A549 (cell line): Measurements from ENCODE around the gene PGBD1. TPM values are rescaled to one million over a fixed set of nuclear protein-coding genes. Genes with fewer than 3 reads are reported as not detected.

Experiments
- ATAC-seq, 2 experiments: fragments of 200-7000 bp in 1 of 2; fragments of >200 bp in 1 of 2; cut with Nextera tagmentation in 1 of 2; cut with Tn5 transposase in 1 of 2; 3 replicates each; pipeline versions ENCODE4 v1.8.0 to v1.9.1; 2018 to 2020; ENCODE audit warnings: mild to moderate bottlenecking in 1 of 2, moderate library complexity in 1 of 2
- CTCF ChIA-PET: fragments of 300-600 bp; sonication (Branson Sonifier 250); formaldehyde crosslinking; extraction: SDS; loops from one replicate; lab custom pipeline; 2021; ENCODE audit warnings: antibody characterized with exemption, inconsistent platforms; lab: Yijun Ruan, JAX
- POLR2A ChIA-PET: fragments of 350-600 bp; formaldehyde crosslinking; extraction: SDS; loops from one replicate; lab custom pipeline; 2021; ENCODE audit warnings: antibody characterized with exemption, inconsistent platforms; lab: Yijun Ruan, JAX
- DNase-seq, 2 experiments: peaks; one replicate each; pipeline versions ENCODE4 v3.0.0 to v3.0.0-alpha.2; 2011 to 2016; ENCODE audit warnings: low read depth in 1 of 2, low spot score in 1 of 2
- FAIRE-seq: peaks from 2 replicates; lab custom pipeline; 2011; peaks lifted over from hg19 to GRCh38; lab: Jason Lieb, UNC
- H3K27ac ChIP-seq, 2 experiments: fragments of >200 bp; sonication (Bioruptor Twin); formaldehyde crosslinking; 3 replicates each; pipeline ENCODE4 v1.5.1; 2016 to 2017
- H3K4me1 ChIP-seq: fragments of >200 bp; sonication (Bioruptor Twin); formaldehyde crosslinking; 3 replicates; pipeline ENCODE4 v1.6.1; 2016
- H3K4me2 ChIP-seq: fragments of >200 bp; sonication (Bioruptor Twin); formaldehyde crosslinking; 3 replicates; pipeline ENCODE4 v1.6.1; 2016
- H3K4me3 ChIP-seq: fragments of >200 bp; sonication (Bioruptor Twin); formaldehyde crosslinking; 3 replicates; pipeline ENCODE4 v1.5.1; 2016
- H3K9me3 ChIP-seq: fragments of >200 bp; sonication (Bioruptor Twin); formaldehyde crosslinking; 3 replicates; pipeline ENCODE4 v1.6.1; 2016
- CBX2 ChIP-seq: fragments of 200-600 bp; sonication (generic); IDR thresholded peaks from 2 replicates; pipeline ENCODE4 v1.6.1; 2016; ENCODE audit warnings: low read depth, mild to moderate bottlenecking, borderline replicate concordance
- CBX8 ChIP-seq: fragments of 200-600 bp; sonication (generic); IDR thresholded peaks from 2 replicates; pipeline ENCODE4 v1.6.1; 2016
- CHD2 ChIP-seq: fragments of 150-350 bp; IDR thresholded peaks from 2 replicates; pipeline ENCODE4 v1.6.1; 2014; ENCODE audit warnings: low read length; ENCODE audit not compliant: partially characterized antibody
- FOSL2 ChIP-seq, 2 experiments: fragments of 450-650 bp in 1 of 2; fragments of >200 bp in 1 of 2; sonication (Bioruptor Twin) in 1 of 2; formaldehyde crosslinking; IDR thresholded peaks; 2 replicates each; pipeline versions ENCODE4 v1.5.0 to v1.6.1; 2016 to 2020; ENCODE audit warnings: mild to moderate bottlenecking in 1 of 2, moderate library complexity in 1 of 2
- GATA3 ChIP-seq: IDR thresholded peaks from 2 replicates; pipeline ENCODE4 v1.6.1; 2012; ENCODE audit warnings: borderline replicate concordance
- HOXB5 ChIP-seq: fragments of 250-450 bp; sonication (Bioruptor Pico); IDR thresholded peaks from 2 replicates; pipeline ENCODE4 v1.5.0; 2020; ENCODE audit warnings: mild to moderate bottlenecking, moderate library complexity
- JUN ChIP-seq, 2 experiments: fragments of >200 bp; sonication (Bioruptor Twin); formaldehyde crosslinking; IDR thresholded peaks; 2 replicates in 1 of 2; 3 replicates in 1 of 2; pipeline ENCODE4 v1.6.1; 2016 to 2017
- JUNB ChIP-seq: fragments of >200 bp; sonication (Bioruptor Twin); formaldehyde crosslinking; IDR thresholded peaks from 2 replicates; pipeline ENCODE4 v1.6.1; 2016
- KDM5A ChIP-seq: fragments of 200-600 bp; sonication (generic); IDR thresholded peaks from 2 replicates; pipeline ENCODE4 v1.6.1; 2016; ENCODE audit warnings: antibody characterized with exemption, mild to moderate bottlenecking
- MAFK ChIP-seq: fragments of 450-650 bp; IDR thresholded peaks from 2 replicates; pipeline ENCODE4 v1.6.1; 2014; ENCODE audit not compliant: partially characterized antibody
- NFE2L2 ChIP-seq: fragments of 150-350 bp; conservative IDR thresholded peaks from 2 replicates; pipeline ENCODE4 v1.6.1; 2014; ENCODE audit warnings: low read length
- NPAS2 ChIP-seq: fragments of 250-450 bp; sonication (Bioruptor Pico); IDR thresholded peaks from 2 replicates; pipeline ENCODE4 v1.8.0; 2022; ENCODE audit warnings: mild to moderate bottlenecking, moderate library complexity, borderline replicate concordance
- NR3C1 ChIP-seq: fragments of >200 bp; sonication (Bioruptor Twin); formaldehyde crosslinking; IDR thresholded peaks from 3 replicates; pipeline ENCODE4 v1.6.1; 2017
- RCOR1 ChIP-seq: fragments of 150-350 bp; IDR thresholded peaks from 2 replicates; pipeline ENCODE4 v1.6.1; 2014; ENCODE audit warnings: antibody characterized with exemption, low read length, low read depth
- RFX5 ChIP-seq: fragments of 450-650 bp; IDR thresholded peaks from 2 replicates; pipeline ENCODE4 v1.7.1; 2014; ENCODE audit warnings: antibody characterized with exemption, mild to moderate bottlenecking, moderate library complexity
- SREBF2 ChIP-seq: fragments of 450-650 bp; IDR thresholded peaks from 2 replicates; pipeline ENCODE4 v1.6.1; 2014; ENCODE audit warnings: mild to moderate bottlenecking, moderate library complexity
- TP53 ChIP-seq: fragments of 250-450 bp; sonication (Bioruptor Pico); IDR thresholded peaks from 2 replicates; pipeline ENCODE4 v1.5.0; 2021; ENCODE audit warnings: mild to moderate bottlenecking, moderate library complexity
- WGBS: methylation state at CpG from one replicate; pipeline ENCODE4 v1.1.6; 2017; ENCODE audit errors: missing lambda C conversion rate; 5-methylcytosine and 5-hydroxymethylcytosine counted together
- polyA plus RNA-seq, 4 experiments: library from polyadenylated mRNA; depleted of rRNA in 3 of 4; stranded (reverse); fragments of >200 nt; fragmentation: RNase III in 1 of 4; extraction: RNeasy Plus Mini Kit Qiagen cat#74134 plus additional on column Dnase treatment in 1 of 4; gene quantifications; 2 replicates in 3 of 4; 3 replicates in 1 of 4; pipeline ENCODE4 v1.2.3, GENCODE V29; 2011 to 2017
- TF ChIP-seq, protein P1 (sequence below): fragments of >200 bp; sonication (Bioruptor Twin); formaldehyde crosslinking; IDR thresholded peaks from 3 replicates; pipeline ENCODE4 v1.6.1; 2016
- TF ChIP-seq, protein P2 (sequence below): fragments of 250-450 bp; sonication (Bioruptor Pico); IDR thresholded peaks from 2 replicates; pipeline ENCODE4 v1.5.0; 2020; ENCODE audit warnings: low read depth, mild to moderate bottlenecking, moderate library complexity
- TF ChIP-seq, protein P3 (sequence below): fragments of 250-450 bp; sonication (Bioruptor Pico); IDR thresholded peaks from 2 replicates; pipeline ENCODE4 v1.5.0; 2021; ENCODE audit warnings: mild to moderate bottlenecking, moderate library complexity, borderline replicate concordance
- TF ChIP-seq, protein P4 (sequence below): fragments of 150-350 bp; IDR thresholded peaks from 2 replicates; pipeline ENCODE4 v1.6.1; 2014; ENCODE audit warnings: low read depth, mild to moderate bottlenecking, low read length
- TF ChIP-seq, protein P5 (sequence below): IDR thresholded peaks from 2 replicates; pipeline ENCODE4 v1.6.1; 2012; ENCODE audit warnings: low read depth, borderline replicate concordance
- TF ChIP-seq, protein P6 (sequence below): fragments of 450-650 bp; IDR thresholded peaks from 2 replicates; pipeline ENCODE4 v1.6.1; 2014; ENCODE audit warnings: antibody characterized with exemption

Gene PGBD1
- polyA plus RNA-seq, 2 of the 4 experiments (the other 2 are of a cell fraction) = 4.1 to 7.0 TPM

DNA sequence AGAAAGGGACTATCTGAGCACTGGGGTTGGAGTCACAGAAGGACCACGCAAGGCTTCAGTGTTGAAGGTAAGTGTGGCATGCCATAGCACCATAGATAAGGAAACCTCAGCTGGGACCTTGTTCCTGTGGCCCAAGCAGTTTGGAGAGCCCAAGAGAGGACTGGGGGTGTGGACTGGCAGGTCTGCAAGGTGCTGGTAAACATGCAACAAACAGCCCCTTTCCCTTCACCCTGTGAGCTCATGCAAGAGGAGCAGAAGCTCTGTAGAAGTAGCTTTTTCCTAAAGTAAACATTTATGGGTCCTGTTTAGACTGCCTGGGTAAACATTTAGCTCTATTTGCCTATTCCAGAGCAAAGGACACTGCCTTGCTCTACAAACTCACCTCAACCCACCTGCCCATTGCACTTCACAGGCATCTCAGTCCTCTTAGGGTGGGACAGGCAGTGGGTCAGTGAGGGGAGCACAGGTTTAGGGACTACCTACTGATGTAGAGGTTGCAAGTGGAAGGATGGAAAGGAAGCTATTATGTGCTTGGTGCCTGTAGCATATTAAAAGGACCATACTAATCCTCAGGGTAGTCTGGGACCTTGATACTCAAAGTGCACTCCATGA lies 42.5 kb downstream of the PGBD1 start:
- CTCF ChIA-PET = interaction anchor here (1.4 kb wide), 1 partner anchor 32 kb away, joined by 5 read pairs; no protein-coding TSS in a partner anchor
- H3K4me3 ChIP-seq = no peak overlapping the region
- H3K4me2 ChIP-seq = no peak overlapping the region
- H3K4me1 ChIP-seq = no peaks in the 10 kb centered on the region
- H3K9me3 ChIP-seq = peaks cover 31% of the 10 kb centered on the region
- ATAC-seq (no peak), DNase-seq (no peak), FAIRE-seq (no peak)
- POLR2A ChIA-PET = no interaction called here
- H3K27ac ChIP-seq = no peak overlapping the region
- 92% methylated on average over 1 of the region's 1 CpG for WGBS
- TF ChIP-seq RFX5 (no peak), GATA3 (no peak), RCOR1 (no peak)
- TF ChIP-seq, protein P1, sequence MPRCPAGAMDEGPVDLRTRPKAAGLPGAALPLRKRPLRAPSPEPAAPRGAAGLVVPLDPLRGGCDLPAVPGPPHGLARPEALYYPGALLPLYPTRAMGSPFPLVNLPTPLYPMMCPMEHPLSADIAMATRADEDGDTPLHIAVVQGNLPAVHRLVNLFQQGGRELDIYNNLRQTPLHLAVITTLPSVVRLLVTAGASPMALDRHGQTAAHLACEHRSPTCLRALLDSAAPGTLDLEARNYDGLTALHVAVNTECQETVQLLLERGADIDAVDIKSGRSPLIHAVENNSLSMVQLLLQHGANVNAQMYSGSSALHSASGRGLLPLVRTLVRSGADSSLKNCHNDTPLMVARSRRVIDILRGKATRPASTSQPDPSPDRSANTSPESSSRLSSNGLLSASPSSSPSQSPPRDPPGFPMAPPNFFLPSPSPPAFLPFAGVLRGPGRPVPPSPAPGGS = no peak
- TF ChIP-seq, protein P2, sequence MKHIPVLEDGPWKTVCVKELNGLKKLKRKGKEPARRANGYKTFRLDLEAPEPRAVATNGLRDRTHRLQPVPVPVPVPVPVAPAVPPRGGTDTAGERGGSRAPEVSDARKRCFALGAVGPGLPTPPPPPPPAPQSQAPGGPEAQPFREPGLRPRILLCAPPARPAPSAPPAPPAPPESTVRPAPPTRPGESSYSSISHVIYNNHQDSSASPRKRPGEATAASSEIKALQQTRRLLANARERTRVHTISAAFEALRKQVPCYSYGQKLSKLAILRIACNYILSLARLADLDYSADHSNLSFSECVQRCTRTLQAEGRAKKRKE = no peak

DNA sequence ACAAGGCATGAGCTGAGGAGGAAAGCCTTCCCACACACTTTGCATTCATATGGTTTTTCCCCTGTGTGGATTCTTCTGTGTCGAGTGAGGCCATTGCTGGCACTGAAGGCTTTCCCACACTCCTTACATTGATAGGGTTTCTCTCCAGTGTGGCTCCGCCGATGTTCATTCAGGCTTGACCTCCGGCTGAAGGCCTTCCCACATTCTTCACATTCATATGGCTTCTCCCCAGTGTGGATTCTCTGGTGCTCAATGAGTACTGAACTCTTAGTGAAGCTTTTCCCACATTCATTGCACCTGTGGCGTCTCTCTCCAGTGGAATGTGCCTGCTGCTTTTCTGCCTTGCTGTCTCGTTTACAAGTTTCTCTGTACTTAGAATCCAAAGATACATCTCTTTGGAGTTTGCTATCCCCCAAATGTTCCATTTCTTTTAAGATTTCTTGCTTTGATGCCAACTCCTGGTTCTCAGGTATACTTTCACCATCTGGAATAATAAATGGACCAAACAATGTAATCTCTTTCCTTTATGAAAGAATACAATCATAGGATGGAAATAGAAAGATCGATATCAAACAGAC lies 45.1 kb downstream of the PGBD1 start:
- Histone ChIP-seq H3K27ac (no peak overlapping the region), H3K4me3 (no peak overlapping the region), H3K4me2 (no peak overlapping the region)
- WGBS = 75% methylated on average over 7 of the region's 7 CpGs
- DNase-seq = no peak
- no peak for FAIRE-seq
- ChIA-PET POLR2A (no interaction called here), CTCF (no interaction called here)
- ATAC-seq = no peak
- TF ChIP-seq NPAS2 (CRISPR knock-in tag) (no peak), CBX8 (no peak), JUN (IDR thresholded peaks at IDR 0.05) (no peak), NFE2L2 (no peak), NR3C1 (no peak), SREBF2 (no peak), TP53 (CRISPR knock-in tag) (no peak), FOSL2 (IDR thresholded peaks at IDR 0.05) (no peak), FOSL2 (CRISPR knock-in tag; IDR thresholded peaks at IDR 0.05) (no peak), MAFK (no peak), KDM5A (no peak), CHD2 (no peak), GATA3 (no peak), HOXB5 (CRISPR knock-in tag) (no peak), CBX2 (no peak), JUNB (no peak)
- TF ChIP-seq, protein P3, sequence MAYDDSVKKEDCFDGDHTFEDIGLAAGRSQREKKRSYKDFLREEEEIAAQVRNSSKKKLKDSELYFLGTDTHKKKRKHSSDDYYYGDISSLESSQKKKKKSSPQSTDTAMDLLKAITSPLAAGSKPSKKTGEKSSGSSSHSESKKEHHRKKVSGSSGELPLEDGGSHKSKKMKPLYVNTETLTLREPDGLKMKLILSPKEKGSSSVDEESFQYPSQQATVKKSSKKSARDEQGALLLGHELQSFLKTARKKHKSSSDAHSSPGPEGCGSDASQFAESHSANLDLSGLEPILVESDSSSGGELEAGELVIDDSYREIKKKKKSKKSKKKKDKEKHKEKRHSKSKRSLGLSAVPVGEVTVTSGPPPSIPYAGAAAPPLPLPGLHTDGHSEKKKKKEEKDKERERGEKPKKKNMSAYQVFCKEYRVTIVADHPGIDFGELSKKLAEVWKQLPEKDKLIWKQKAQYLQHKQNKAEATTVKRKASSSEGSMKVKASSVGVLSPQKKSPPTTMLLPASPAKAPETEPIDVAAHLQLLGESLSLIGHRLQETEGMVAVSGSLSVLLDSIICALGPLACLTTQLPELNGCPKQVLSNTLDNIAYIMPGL (CRISPR knock-in tag) = no peak
- TF ChIP-seq, protein P4, sequence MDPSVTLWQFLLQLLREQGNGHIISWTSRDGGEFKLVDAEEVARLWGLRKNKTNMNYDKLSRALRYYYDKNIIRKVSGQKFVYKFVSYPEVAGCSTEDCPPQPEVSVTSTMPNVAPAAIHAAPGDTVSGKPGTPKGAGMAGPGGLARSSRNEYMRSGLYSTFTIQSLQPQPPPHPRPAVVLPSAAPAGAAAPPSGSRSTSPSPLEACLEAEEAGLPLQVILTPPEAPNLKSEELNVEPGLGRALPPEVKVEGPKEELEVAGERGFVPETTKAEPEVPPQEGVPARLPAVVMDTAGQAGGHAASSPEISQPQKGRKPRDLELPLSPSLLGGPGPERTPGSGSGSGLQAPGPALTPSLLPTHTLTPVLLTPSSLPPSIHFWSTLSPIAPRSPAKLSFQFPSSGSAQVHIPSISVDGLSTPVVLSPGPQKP = no peak
- TF ChIP-seq, protein P5, sequence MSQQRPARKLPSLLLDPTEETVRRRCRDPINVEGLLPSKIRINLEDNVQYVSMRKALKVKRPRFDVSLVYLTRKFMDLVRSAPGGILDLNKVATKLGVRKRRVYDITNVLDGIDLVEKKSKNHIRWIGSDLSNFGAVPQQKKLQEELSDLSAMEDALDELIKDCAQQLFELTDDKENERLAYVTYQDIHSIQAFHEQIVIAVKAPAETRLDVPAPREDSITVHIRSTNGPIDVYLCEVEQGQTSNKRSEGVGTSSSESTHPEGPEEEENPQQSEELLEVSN = no peak
- TF ChIP-seq, protein P6, sequence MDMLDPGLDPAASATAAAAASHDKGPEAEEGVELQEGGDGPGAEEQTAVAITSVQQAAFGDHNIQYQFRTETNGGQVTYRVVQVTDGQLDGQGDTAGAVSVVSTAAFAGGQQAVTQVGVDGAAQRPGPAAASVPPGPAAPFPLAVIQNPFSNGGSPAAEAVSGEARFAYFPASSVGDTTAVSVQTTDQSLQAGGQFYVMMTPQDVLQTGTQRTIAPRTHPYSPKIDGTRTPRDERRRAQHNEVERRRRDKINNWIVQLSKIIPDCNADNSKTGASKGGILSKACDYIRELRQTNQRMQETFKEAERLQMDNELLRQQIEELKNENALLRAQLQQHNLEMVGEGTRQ = no peak
- TF ChIP-seq, protein P1 = no peak
- TF ChIP-seq, all 56 proteins: peak for 0
- Histone ChIP-seq H3K4me1 (no peaks in the 10 kb centered on the region), H3K9me3 (peaks cover 31% of the 10 kb centered on the region)
